PC-3 (cell line): ENCODE data around the gene TUBB2B. TPM values are rescaled to one million over a fixed set of nuclear protein-coding genes. Genes with fewer than 3 reads are reported as not detected.
A peak's percentile ranks its signal among the peaks of the same experiment; 100 is the strongest.

Experiments used
- ATAC-seq: fragments of 200-7000 bp; cut with Tn5 transposase; 2 replicates; pipeline ENCODE4 v1.9.1; 2020; ENCODE audit warnings: mild to moderate bottlenecking, moderate library complexity
- BruUV-seq: library from RNA; stranded (reverse); fragments of 400-500 nt; replicated peaks from 2 replicates; lab custom pipeline; 2021; lab: Mats Ljungman, UMichigan
- CTCF ChIA-PET: fragments of 300-600 bp; sonication (Branson Sonifier 250); formaldehyde crosslinking; loops from one replicate; lab custom pipeline; 2022; ENCODE audit warnings: antibody characterized with exemption; lab: Charles Lee
- POLR2A ChIA-PET: fragments of 300-600 bp; sonication (Branson Sonifier 250); formaldehyde crosslinking; loops from one replicate; lab custom pipeline; 2022; ENCODE audit warnings: antibody characterized with exemption; ENCODE audit not compliant: unreplicated experiment; lab: Charles Lee
- DNase-seq: peaks from one replicate; pipeline ENCODE4 v3.0.0-alpha.2; 2015
- H2AFZ ChIP-seq: fragments of 300-600 bp; sonication (generic); 2 replicates; pipeline ENCODE4 v1.6.0; 2016; ENCODE audit warnings: antibody characterized with exemption, low read length
- H3F3A ChIP-seq: fragments of 300-600 bp; sonication (generic); one replicate; pipeline ENCODE4 v1.6.0; 2017; ENCODE audit warnings: antibody characterized with exemption, low read length, control low read depth, mild to moderate bottlenecking; ENCODE audit not compliant: unreplicated experiment
- H3K27ac ChIP-seq: fragments of 300-600 bp; sonication (generic); 2 replicates; pipeline ENCODE4 v1.5.1; 2016; ENCODE audit warnings: mild to moderate bottlenecking, low read length
- H3K27me3 ChIP-seq: fragments of 300-600 bp; sonication (generic); 2 replicates; pipeline ENCODE4 v1.6.1; 2016; ENCODE audit warnings: low read length, mixed read lengths
- H3K36me3 ChIP-seq: fragments of 300-600 bp; sonication (generic); 2 replicates; pipeline ENCODE4 v1.6.1; 2016; ENCODE audit warnings: low read depth, mixed run types, low read length, mixed read lengths
- H3K4me1 ChIP-seq: fragments of 300-600 bp; sonication (generic); 2 replicates; pipeline ENCODE4 v1.5.1; 2016; ENCODE audit warnings: low read length; ENCODE audit not compliant: insufficient read depth
- H3K4me2 ChIP-seq: fragments of 300-600 bp; sonication (generic); 2 replicates; pipeline ENCODE4 v1.6.0; 2016; ENCODE audit warnings: low read length
- H3K4me3 ChIP-seq: fragments of 300-600 bp; sonication (generic); 2 replicates; pipeline ENCODE4 v1.5.1; 2016; ENCODE audit warnings: mild to moderate bottlenecking, low read length, mixed read lengths
- H3K79me2 ChIP-seq: fragments of 300-600 bp; sonication (generic); 2 replicates; pipeline ENCODE4 v1.6.1; 2017; ENCODE audit warnings: low read length, mixed read lengths
- H3K9ac ChIP-seq: fragments of 300-600 bp; sonication (generic); 2 replicates; pipeline ENCODE4 v1.6.0; 2016; ENCODE audit warnings: mild to moderate bottlenecking, low read length
- H3K9me2 ChIP-seq: fragments of 300-600 bp; sonication (generic); replicated peaks from 2 replicates; pipeline ENCODE4 v1.6.1; 2016; ENCODE audit warnings: mixed run types, low read length, mixed read lengths
- H3K9me3 ChIP-seq: fragments of 300-600 bp; sonication (generic); 2 replicates; pipeline ENCODE4 v1.6.1; 2016; ENCODE audit warnings: low read length, mixed read lengths
- H4K20me1 ChIP-seq: fragments of 300-600 bp; sonication (generic); 2 replicates; pipeline ENCODE4 v1.6.1; 2016; ENCODE audit warnings: low read length, mixed read lengths
- EZH2 ChIP-seq: fragments of 300-600 bp; sonication (generic); IDR thresholded peaks from one replicate; pipeline ENCODE4 v1.6.1; 2017; ENCODE audit warnings: antibody characterized with exemption, mild to moderate bottlenecking, low read length; ENCODE audit not compliant: unreplicated experiment
- EZH2phosphoT487 ChIP-seq: fragments of 300-600 bp; sonication (generic); IDR thresholded peaks from 2 replicates; pipeline ENCODE4 v1.6.1; 2018; ENCODE audit warnings: mild to moderate bottlenecking, antibody characterized with exemption, low read length, borderline replicate concordance
- intact Hi-C: fragments of 100-400 bp; cut with micrococcal nuclease; formaldehyde crosslinking; loops from 2 replicates; pipeline ENCODE4 v1.9.0; 2023
- total RNA-seq: library from RNA; depleted of rRNA; stranded (reverse); fragments of >200 nt; gene quantifications from 2 replicates; pipeline ENCODE4 v1.2.3, GENCODE V29; 2014
- TF ChIP-seq, protein P1 (sequence below): fragments of 300-600 bp; sonication (generic); conservative IDR thresholded peaks from 2 replicates; pipeline ENCODE4 v1.5.1; 2017; ENCODE audit warnings: antibody characterized with exemption, low read depth, mild to moderate bottlenecking, low read length

The TUBB2B gene
- total RNA-seq, 1 experiment from 2014 or later = 6.5 TPM

DNA sequence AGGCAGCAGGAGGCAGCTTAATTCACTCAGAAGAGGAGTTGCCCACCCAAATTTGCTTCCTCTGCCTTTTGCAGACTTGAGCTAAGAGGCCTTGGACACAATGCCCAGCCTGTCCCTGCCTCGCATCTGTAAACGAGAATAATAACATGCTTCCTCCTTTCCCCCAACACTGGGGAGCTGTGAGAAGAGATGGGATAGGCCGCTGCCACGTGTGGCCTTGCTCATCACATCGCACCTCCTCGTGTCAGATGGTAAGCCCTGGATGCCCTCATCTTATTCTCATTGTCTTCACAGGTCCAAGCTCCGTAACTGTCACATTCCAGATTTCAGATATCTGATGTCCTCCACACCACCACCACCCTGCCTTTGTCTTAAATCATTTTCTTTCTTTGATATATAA is 13.1 kb upstream of the TUBB2B start:
- POLR2A ChIA-PET = no interaction called here
- CTCF ChIA-PET = interaction anchor here (0.6 kb wide), 1 partner anchor 10 kb away, joined by 5 read pairs; no protein-coding TSS in a partner anchor
- H3K36me3 ChIP-seq = no peaks in the 10 kb centered on the region
- DNase-seq = no peak
- H3K4me3 ChIP-seq = no peak overlapping the region
- TF ChIP-seq, protein P1, sequence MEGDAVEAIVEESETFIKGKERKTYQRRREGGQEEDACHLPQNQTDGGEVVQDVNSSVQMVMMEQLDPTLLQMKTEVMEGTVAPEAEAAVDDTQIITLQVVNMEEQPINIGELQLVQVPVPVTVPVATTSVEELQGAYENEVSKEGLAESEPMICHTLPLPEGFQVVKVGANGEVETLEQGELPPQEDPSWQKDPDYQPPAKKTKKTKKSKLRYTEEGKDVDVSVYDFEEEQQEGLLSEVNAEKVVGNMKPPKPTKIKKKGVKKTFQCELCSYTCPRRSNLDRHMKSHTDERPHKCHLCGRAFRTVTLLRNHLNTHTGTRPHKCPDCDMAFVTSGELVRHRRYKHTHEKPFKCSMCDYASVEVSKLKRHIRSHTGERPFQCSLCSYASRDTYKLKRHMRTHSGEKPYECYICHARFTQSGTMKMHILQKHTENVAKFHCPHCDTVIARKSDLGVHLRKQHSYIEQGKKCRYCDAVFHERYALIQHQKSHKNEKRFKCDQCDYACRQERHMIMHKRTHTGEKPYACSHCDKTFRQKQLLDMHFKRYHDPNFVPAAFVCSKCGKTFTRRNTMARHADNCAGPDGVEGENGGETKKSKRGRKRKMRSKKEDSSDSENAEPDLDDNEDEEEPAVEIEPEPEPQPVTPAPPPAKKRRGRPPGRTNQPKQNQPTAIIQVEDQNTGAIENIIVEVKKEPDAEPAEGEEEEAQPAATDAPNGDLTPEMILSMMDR = no peak
- TF ChIP-seq EZH2 (no peak), EZH2phosphoT487 (no peak)
- no peaks in the 10 kb centered on the region for H3K9me3 ChIP-seq
- no peaks in the 10 kb centered on the region for H3F3A ChIP-seq
- H3K27me3 ChIP-seq = 0 out of 2 replicates have a peak, but pooled peaks cover 1% of the 10 kb centered on the region
- no peak overlapping the region for H2AFZ ChIP-seq
- no peak overlapping the region for H3K9ac ChIP-seq
- no peak overlapping the region for H3K27ac ChIP-seq
- H3K9me2 ChIP-seq = no peaks in the 10 kb centered on the region
- no peaks in the 10 kb centered on the region for H3K4me1 ChIP-seq
- H3K4me2 ChIP-seq = no peak overlapping the region
- intact Hi-C loops = no loop called here
- no peak for ATAC-seq
- H3K79me2 ChIP-seq = no peaks in the 10 kb centered on the region
- no TSS peak for BruUV-seq
- no peaks in the 10 kb centered on the region for H4K20me1 ChIP-seq

DNA sequence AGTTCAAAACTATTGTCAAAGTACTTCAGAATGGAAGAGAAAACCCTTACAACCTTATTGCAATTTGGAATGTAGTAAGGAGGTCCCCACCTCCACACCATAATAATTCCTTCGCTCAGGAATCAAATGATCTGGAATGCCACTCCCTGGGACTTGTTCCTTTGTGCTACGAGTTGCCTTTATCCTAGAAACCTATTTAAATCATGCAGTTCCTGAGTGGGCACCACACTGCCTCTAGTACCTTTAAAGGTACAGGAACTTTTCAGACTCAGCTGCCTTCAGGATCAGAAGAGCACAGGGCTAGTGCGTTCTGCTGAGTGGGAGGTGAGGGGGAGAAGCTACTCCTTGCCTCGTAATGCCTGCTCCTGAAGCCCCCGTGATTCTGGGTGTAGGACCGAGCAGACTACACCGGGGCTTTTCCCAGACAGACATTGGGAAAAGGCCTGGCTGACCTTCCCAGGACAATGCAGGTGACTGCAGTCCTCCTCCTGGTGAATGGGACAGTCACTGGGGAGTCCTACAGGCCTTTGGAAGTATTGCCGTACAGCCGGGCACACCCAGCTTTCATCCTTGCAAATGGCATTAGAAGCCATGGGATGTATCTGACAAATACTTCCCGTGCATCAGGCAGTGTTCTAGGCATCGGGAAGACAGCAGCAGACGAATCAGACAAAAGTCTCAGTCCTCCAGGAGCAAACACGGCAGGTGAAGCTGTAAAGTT is 11.8 kb upstream of the TUBB2B start:
- Histone ChIP-seq H3K79me2 (no peaks in the 10 kb centered on the region), H3K27ac (no peak overlapping the region), H3F3A (no peaks in the 10 kb centered on the region), H3K9me2 (no peaks in the 10 kb centered on the region), H3K4me2 (no peak overlapping the region), H3K9ac (no peak overlapping the region), H4K20me1 (no peaks in the 10 kb centered on the region), H3K36me3 (no peaks in the 10 kb centered on the region), H3K4me1 (no peaks in the 10 kb centered on the region), H2AFZ (no peak overlapping the region), H3K9me3 (no peaks in the 10 kb centered on the region), H3K27me3 (0 out of 2 replicates have a peak, but pooled peaks cover 3% of the 10 kb centered on the region), H3K4me3 (no peak overlapping the region)
- ChIA-PET POLR2A (no interaction called here), CTCF (interaction anchor here (0.6 kb wide), 1 partner anchor 236 kb away, joined by 3 read pairs; no protein-coding TSS in a partner anchor)
- intact Hi-C loops = no loop called here
- BruUV-seq = no TSS peak
- ATAC-seq (peak; percentile 77), DNase-seq (peak; percentile 41)
- TF ChIP-seq, protein P1 = peak; percentile 55
- no peak for TF ChIP-seq EZH2phosphoT487
